Measurements from ENCODE around the gene PEX11A.

Gene PEX11A

GRCh38 chr15:89673165-89673512 is 17.4 kb downstream of the PEX11A start:
- DNase-seq: peak; percentile 21 to 28

- no peak for DNase-seq
Measured at GRCh38 chr15:89672221-89673164, 18.1 kb downstream of the PEX11A start.

- DNase-seq: no peak
Measured at GRCh38 chr15:89671687-89672086, 18.9 kb downstream of the PEX11A start.

- no peak for DNase-seq
Measured at GRCh38 chr15:89670971-89671560, 19.5 kb downstream of the PEX11A start.

- no peak for DNase-seq
Measured at GRCh38 chr15:89669941-89670340, 20.6 kb downstream of the PEX11A start.

GRCh38 chr15:89669309-89669865 is 21.2 kb downstream of the PEX11A start:
- DNase-seq: no peak

- DNase-seq: no peak
Measured at GRCh38 chr15:89668171-89668570, 22.4 kb downstream of the PEX11A start.

GRCh38 chr15:89667706-89667960 is 22.9 kb downstream of the PEX11A start:
- DNase-seq: no peak

- no peak for DNase-seq
Measured at GRCh38 chr15:89666858-89667705, 23.5 kb downstream of the PEX11A start.

- no peak for DNase-seq
Measured at GRCh38 chr15:89666184-89666857, 24.2 kb downstream of the PEX11A start.

GRCh38 chr15:89665449-89666181 is 24.9 kb downstream of the PEX11A start:
- DNase-seq: peak in 1 of 2 experiments; percentile 46

- no peak for DNase-seq
Measured at GRCh38 chr15:89664441-89665350, 25.9 kb downstream of the PEX11A start.

GRCh38 chr15:89662893-89663626 is 27.5 kb downstream of the PEX11A start:
- DNase-seq: no peak

- DNase-seq: no peak
Measured at GRCh38 chr15:89660556-89660955, 30.0 kb downstream of the PEX11A start.

- no peak for DNase-seq
Measured at GRCh38 chr15:89659295-89659694, 31.3 kb downstream of the PEX11A start.

GRCh38 chr15:89657686-89658200 is 32.8 kb downstream of the PEX11A start:
- no peak for DNase-seq

GRCh38 chr15:89656116-89656815 is 34.3 kb downstream of the PEX11A start:
- DNase-seq: no peak

- DNase-seq: peak; percentile 26 to 44
Measured at GRCh38 chr15:89654847-89655805, 35.4 kb downstream of the PEX11A start, which contains the start of gene KIF7. KIF7 (minus strand) TSS chr15:89655467; CDS start chr15:89652930, 2,537 bp downstream.

Measured in NCI-H524 (cell line).